Measurements from ENCODE around the gene PODN. TPM values are rescaled to one million over a fixed set of nuclear protein-coding genes. Genes with fewer than 3 reads are reported as not detected.
A peak's percentile ranks its signal among the peaks of the same experiment; 100 is the strongest.

The PODN gene
- total RNA-seq, 1 experiment from 2014 or later, result not detected

GRCh38 chr1:53129891-53130597 is 68.0 kb downstream of the PODN start:
- Histone ChIP-seq H3K36me3 (replicated peaks; ENCODE audit: control insufficient read depth, insufficient read depth, low read length) (no peaks in the 10 kb centered on the region), H3K27me3 (ENCODE audit: control insufficient read depth, insufficient read depth, low read length) (no peaks in the 10 kb centered on the region; the same call in 1 of the 2 replicates), H3K4me3 (ENCODE audit: insufficient read depth, low read depth, low read length) (no peak overlapping the region)
- peak; percentile 20 for DNase-seq

DNA sequence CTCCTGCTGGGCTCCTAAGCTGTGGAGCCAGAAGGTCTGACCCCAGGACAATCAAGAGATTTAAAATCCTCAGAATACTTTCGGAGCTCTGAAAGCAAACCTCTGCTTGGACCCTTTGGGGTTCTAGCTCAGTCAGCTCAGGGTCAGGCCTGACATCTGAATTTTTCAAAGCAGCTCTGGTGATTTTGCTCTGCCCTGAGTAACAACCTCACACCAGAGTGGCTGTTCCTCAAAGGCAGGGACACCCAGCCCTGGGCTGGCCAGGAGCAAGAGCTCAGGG is 68.5 kb downstream of the PODN start:
- no peaks in the 10 kb centered on the region for H3K36me3 ChIP-seq (replicated peaks; ENCODE audit: control insufficient read depth, insufficient read depth, low read length)
- no peak for DNase-seq
- H3K4me3 ChIP-seq (ENCODE audit: insufficient read depth, low read depth, low read length), result no peak overlapping the region
- no peaks in the 10 kb centered on the region; the same call in 1 of the 2 replicates for H3K27me3 ChIP-seq (ENCODE audit: control insufficient read depth, insufficient read depth, low read length)

DNA sequence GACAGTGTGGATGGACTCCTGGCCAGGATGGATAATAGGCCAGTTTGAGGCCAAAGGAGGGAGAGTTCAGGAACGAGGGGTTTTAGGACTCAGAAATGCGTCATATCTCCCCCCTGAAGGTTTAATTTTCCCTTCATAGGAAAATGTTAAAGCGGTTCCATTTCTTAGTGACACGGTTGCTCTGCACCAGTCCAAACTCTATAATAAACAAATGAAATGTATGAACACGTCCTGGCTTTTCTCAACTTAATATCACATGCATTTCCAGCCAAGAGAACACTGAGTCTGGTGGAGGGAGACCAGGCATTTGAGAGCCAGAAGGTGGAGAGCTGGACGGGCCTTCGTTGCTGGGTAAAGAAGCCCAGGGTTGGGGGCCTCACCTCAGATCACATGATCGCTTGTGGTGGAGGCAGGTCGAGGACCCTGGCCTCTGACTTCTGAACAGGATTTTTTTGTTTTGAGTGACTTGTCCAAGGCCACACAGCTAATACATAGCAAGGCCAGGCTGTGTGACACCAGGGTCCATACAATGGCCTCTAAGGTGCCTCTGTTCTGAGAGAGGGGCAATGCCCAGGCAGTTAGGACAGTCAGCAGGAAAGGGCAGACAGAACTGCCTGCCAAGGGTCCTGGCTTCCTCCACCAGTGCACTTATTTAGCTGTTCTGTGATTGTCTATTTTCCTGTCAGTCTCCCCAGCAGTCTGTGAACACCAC is 69.0 kb downstream of the PODN start:
- Histone ChIP-seq H3K36me3 (replicated peaks; ENCODE audit: control insufficient read depth, insufficient read depth, low read length) (no peaks in the 10 kb centered on the region), H3K27me3 (ENCODE audit: control insufficient read depth, insufficient read depth, low read length) (no peaks in the 10 kb centered on the region; the same call in 1 of the 2 replicates), H3K4me3 (ENCODE audit: insufficient read depth, low read depth, low read length) (no peak overlapping the region)
- no peak for DNase-seq

GRCh38 chr1:53131590-53131938 is 69.6 kb downstream of the PODN start:
- H3K36me3 ChIP-seq (replicated peaks; ENCODE audit: control insufficient read depth, insufficient read depth, low read length), result no peaks in the 10 kb centered on the region
- H3K27me3 ChIP-seq (ENCODE audit: control insufficient read depth, insufficient read depth, low read length), result no peaks in the 10 kb centered on the region; the same call in 1 of the 2 replicates
- DNase-seq, result no peak
- no peak overlapping the region for H3K4me3 ChIP-seq (ENCODE audit: insufficient read depth, low read depth, low read length)

DNA sequence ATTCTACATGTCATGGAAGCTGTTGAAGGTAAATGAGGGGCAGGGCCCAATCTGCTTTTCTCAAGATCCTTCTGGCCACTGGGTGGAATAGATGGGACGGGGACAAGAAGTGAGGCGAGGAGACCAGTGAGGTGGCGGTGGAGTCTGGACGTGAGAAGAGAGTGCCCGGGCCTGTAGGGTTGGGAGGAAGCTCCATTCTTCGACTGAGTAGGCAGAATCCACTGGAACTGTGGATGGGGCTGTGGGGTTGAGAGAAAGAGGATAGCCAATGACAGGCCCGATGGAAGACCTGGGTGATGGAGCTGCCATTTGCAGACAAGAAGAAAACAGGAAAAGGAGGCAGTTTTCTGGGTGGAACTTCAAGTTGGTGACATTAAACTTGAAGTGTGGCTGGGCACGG is 70.2 kb downstream of the PODN start:
- Histone ChIP-seq H3K4me3 (ENCODE audit: insufficient read depth, low read depth, low read length) (no peak overlapping the region), H3K27me3 (ENCODE audit: control insufficient read depth, insufficient read depth, low read length) (no peaks in the 10 kb centered on the region; the same call in 1 of the 2 replicates), H3K36me3 (replicated peaks; ENCODE audit: control insufficient read depth, insufficient read depth, low read length) (no peaks in the 10 kb centered on the region)
- DNase-seq, result no peak

- DNase-seq, result no peak
- no peak overlapping the region for H3K4me3 ChIP-seq (ENCODE audit: insufficient read depth, low read depth, low read length)
- no peaks in the 10 kb centered on the region for H3K36me3 ChIP-seq (replicated peaks; ENCODE audit: control insufficient read depth, insufficient read depth, low read length)
- H3K27me3 ChIP-seq (ENCODE audit: control insufficient read depth, insufficient read depth, low read length), result no peaks in the 10 kb centered on the region; the same call in 1 of the 2 replicates
These were observed 71.4 kb downstream of the PODN start for GRCh38 chr1:53133261-53134041.

GRCh38 chr1:53134042-53134485 is 72.1 kb downstream of the PODN start:
- H3K27me3 ChIP-seq (ENCODE audit: control insufficient read depth, insufficient read depth, low read length), result no peaks in the 10 kb centered on the region; the same call in 1 of the 2 replicates
- no peaks in the 10 kb centered on the region for H3K36me3 ChIP-seq (replicated peaks; ENCODE audit: control insufficient read depth, insufficient read depth, low read length)
- no peak for DNase-seq
- H3K4me3 ChIP-seq (ENCODE audit: insufficient read depth, low read depth, low read length), result no peak overlapping the region

Other genes with a start within 250 kb of the PODN start
- gene ZYG11A, start 219.5 kb upstream of the PODN start, total RNA-seq (2014; rRNA removed; shearing (Covaris generic)), result 6.8 and 14.0 TPM in 2 replicates
- 5.3 and 16.3 TPM in 2 replicates for gene ECHDC2, start 140.5 kb upstream of the PODN start, total RNA-seq (2014; rRNA removed; shearing (Covaris generic))
- 78.7 and 98.7 TPM in 2 replicates for gene SCP2, start 134.9 kb upstream of the PODN start, total RNA-seq (2014; rRNA removed; shearing (Covaris generic))
- 0.18 TPM in 1 of 2 replicates, not detected in the other for gene SLC1A7, start 80.4 kb downstream of the PODN start, total RNA-seq (2014; rRNA removed; shearing (Covaris generic))
- 58.5 and 72.0 TPM in 2 replicates for gene CPT2, start 134.6 kb downstream of the PODN start, total RNA-seq (2014; rRNA removed; shearing (Covaris generic))
- gene CZIB, start 158.4 kb downstream of the PODN start, total RNA-seq (2014; rRNA removed; shearing (Covaris generic)), result 74.1 and 94.6 TPM in 2 replicates
- 48.7 and 52.9 TPM in 2 replicates for gene MAGOH, start 176.3 kb downstream of the PODN start, total RNA-seq (2014; rRNA removed; shearing (Covaris generic))

Measured in H7 (cell line).